H9 (cell line): Measurements from ENCODE around the gene CBY1. TPM values are rescaled to one million over a fixed set of nuclear protein-coding genes. Genes with fewer than 3 reads are reported as not detected.
A peak's percentile ranks its signal among the peaks of the same experiment; 100 is the strongest.

ENCODE experiments used
- DNase-seq: peaks from one replicate; pipeline ENCODE4 v3.0.0-alpha.2; 2017
- H2AFZ ChIP-seq: one replicate; pipeline ENCODE4 v1.6.1; 2013; ENCODE audit warnings: mild to moderate bottlenecking, low read length, control low read depth, moderate library complexity
- H2AK5ac ChIP-seq: 2 replicates; pipeline ENCODE4 v1.6.1; 2013; ENCODE audit warnings: low read length, control low read depth, mixed read lengths; ENCODE audit not compliant: insufficient read length
- H2BK120ac ChIP-seq: one replicate; pipeline ENCODE4 v1.6.1; 2013; ENCODE audit warnings: low read depth, mild to moderate bottlenecking, low read length, control low read depth, inconsistent platforms; ENCODE audit not compliant: poor library complexity, severe bottlenecking
- H2BK12ac ChIP-seq: 2 replicates; pipeline ENCODE4 v1.6.1; 2013; ENCODE audit warnings: low read length, control low read depth, mixed read lengths, low read depth; ENCODE audit not compliant: insufficient read length
- H2BK15ac ChIP-seq: 2 replicates; pipeline ENCODE4 v1.6.1; 2013; ENCODE audit warnings: low read depth, low read length, control low read depth
- H2BK20ac ChIP-seq: one replicate; pipeline ENCODE4 v1.6.1; 2013; ENCODE audit warnings: low read depth, mild to moderate bottlenecking, low read length, control low read depth, inconsistent platforms; ENCODE audit not compliant: poor library complexity, severe bottlenecking
- H2BK5ac ChIP-seq: 2 replicates; pipeline ENCODE4 v1.6.1; 2013; ENCODE audit warnings: low read length, control low read depth, mixed read lengths; ENCODE audit not compliant: insufficient read length
- H3K14ac ChIP-seq: 2 replicates; pipeline ENCODE4 v1.6.1; 2013; ENCODE audit warnings: low read length, control low read depth; ENCODE audit not compliant: insufficient read depth
- H3K18ac ChIP-seq: 2 replicates; pipeline ENCODE4 v1.6.1; 2013; ENCODE audit warnings: low read depth, mild to moderate bottlenecking, mixed read lengths, low read length, control low read depth; ENCODE audit not compliant: insufficient read length
- H3K23ac ChIP-seq: 2 replicates; pipeline ENCODE4 v1.6.1; 2013; ENCODE audit warnings: low read length, control low read depth, mixed read lengths, low read depth; ENCODE audit not compliant: insufficient read length
- H3K23me2 ChIP-seq: 2 replicates; pipeline ENCODE4 v1.6.1; 2013; ENCODE audit warnings: low read depth, mild to moderate bottlenecking, mixed read lengths, low read length, control low read depth; ENCODE audit not compliant: insufficient read length, poor library complexity, severe bottlenecking
- H3K27ac ChIP-seq: 2 replicates; pipeline ENCODE4 v1.5.1; 2013; ENCODE audit warnings: low read length, control low read depth, mixed read lengths, low read depth; ENCODE audit not compliant: insufficient read length
- H3K27me3 ChIP-seq: 2 replicates; pipeline ENCODE4 v1.6.1; 2013; ENCODE audit warnings: low read length, control low read depth, inconsistent platforms; ENCODE audit not compliant: insufficient read depth
- H3K4ac ChIP-seq: 2 replicates; pipeline ENCODE4 v1.6.1; 2013; ENCODE audit warnings: low read depth, mild to moderate bottlenecking, control low read depth, inconsistent platforms, low read length, moderate library complexity
- H3K4me1 ChIP-seq: 2 replicates; pipeline ENCODE4 v1.6.1; 2013; ENCODE audit warnings: low read length, control low read depth, inconsistent platforms; ENCODE audit not compliant: insufficient read depth
- H3K4me2 ChIP-seq: 2 replicates; pipeline ENCODE4 v1.6.1; 2013; ENCODE audit warnings: low read length, control low read depth, mixed read lengths; ENCODE audit not compliant: insufficient read length, insufficient read depth
- H3K56ac ChIP-seq: 2 replicates; pipeline ENCODE4 v1.6.1; 2013; ENCODE audit warnings: low read depth, mild to moderate bottlenecking, mixed read lengths, low read length, control low read depth; ENCODE audit not compliant: insufficient read length
- H3K79me1 ChIP-seq: 2 replicates; pipeline ENCODE4 v1.6.1; 2013; ENCODE audit warnings: low read depth, mild to moderate bottlenecking, moderate library complexity, low read length, control low read depth, inconsistent platforms; ENCODE audit not compliant: insufficient read depth, poor library complexity, severe bottlenecking
- H3K79me2 ChIP-seq: 2 replicates; pipeline ENCODE4 v1.6.1; 2013; ENCODE audit warnings: low read length, control low read depth, inconsistent platforms; ENCODE audit not compliant: insufficient read depth
- H3K9ac ChIP-seq: 2 replicates; pipeline ENCODE4 v1.6.1; 2013; ENCODE audit warnings: low read length, control low read depth, mixed read lengths; ENCODE audit not compliant: insufficient read length; ENCODE audit errors: extremely low read depth
- H3K9me3 ChIP-seq: one replicate; pipeline ENCODE4 v1.6.1; 2013; ENCODE audit warnings: low read depth, low read length, inconsistent platforms; ENCODE audit not compliant: control insufficient read depth
- H3T11ph ChIP-seq: one replicate; pipeline ENCODE4 v1.6.1; 2013; ENCODE audit warnings: mild to moderate bottlenecking, low read length, control low read depth, inconsistent platforms
- H4K20me1 ChIP-seq: one replicate; pipeline ENCODE4 v1.6.1; 2013; ENCODE audit not compliant: control insufficient read depth, insufficient read length, insufficient read depth
- H4K5ac ChIP-seq: 2 replicates; pipeline ENCODE4 v1.6.1; 2013; ENCODE audit warnings: low read depth, mild to moderate bottlenecking, mixed read lengths, low read length, control low read depth; ENCODE audit not compliant: insufficient read length
- H4K8ac ChIP-seq: replicated peaks from 2 replicates; pipeline ENCODE4 v1.6.1; 2013; ENCODE audit warnings: low read length, control low read depth, mixed read lengths, low read depth; ENCODE audit not compliant: insufficient read length
- H4K91ac ChIP-seq: 2 replicates; pipeline ENCODE4 v1.6.1; 2013; ENCODE audit warnings: low read depth, mild to moderate bottlenecking, moderate library complexity, mixed read lengths, low read length, control low read depth; ENCODE audit not compliant: insufficient read length
- H3K27ac Mint-ChIP-seq, 3 experiments: 2 replicates in 2 of 3; 3 replicates in 1 of 3; pipeline ENCODE4 v1.8.0; 2020 to 2021; ENCODE audit warnings: mixed read lengths in 3 of 3, mild to moderate bottlenecking in 1 of 3, moderate library complexity in 1 of 3
- H3K27me3 Mint-ChIP-seq: 2 replicates; pipeline ENCODE4 v1.8.0; 2021; ENCODE audit warnings: low read depth, mild to moderate bottlenecking, moderate library complexity, mixed read lengths
- H3K36me3 Mint-ChIP-seq, 3 experiments: 2 replicates in 2 of 3; 3 replicates in 1 of 3; pipeline ENCODE4 v1.8.0; 2020 to 2021; ENCODE audit warnings: low read depth in 3 of 3, mixed read lengths in 3 of 3; ENCODE audit not compliant: insufficient read depth in 1 of 3
- H3K4me1 Mint-ChIP-seq, 2 experiments: 2 replicates each; pipeline ENCODE4 v1.8.0; 2020; ENCODE audit warnings: mixed read lengths in 2 of 2
- H3K4me3 Mint-ChIP-seq, 2 experiments: 2 replicates in 1 of 2; 3 replicates in 1 of 2; pipeline ENCODE4 v1.8.0; 2020 to 2021; ENCODE audit warnings: mild to moderate bottlenecking in 2 of 2, mixed read lengths in 2 of 2, moderate library complexity in 1 of 2
- H3K9me3 Mint-ChIP-seq, 2 experiments: 2 replicates in 1 of 2; 3 replicates in 1 of 2; pipeline ENCODE4 v1.8.0; 2020; ENCODE audit warnings: mild to moderate bottlenecking in 2 of 2, mixed read lengths in 2 of 2, moderate library complexity in 1 of 2
- CTCF ChIP-seq: fragments of 200-600 bp; sonication (generic); conservative IDR thresholded peaks from 3 replicates; pipeline ENCODE4 v1.8.0; 2021; ENCODE audit warnings: antibody characterized with exemption, mild to moderate bottlenecking
- WGBS: extraction: QIAGEN DNeasy Blood & Tissue Kit; methylation state at CpG from one replicate; pipeline ENCODE4 v1.1.7; 2013; ENCODE audit warnings: missing lambda C conversion rate, low lambda C conversion rate, mixed read lengths; ENCODE audit not compliant: insufficient read length; ENCODE audit errors: extremely low coverage; 5-methylcytosine and 5-hydroxymethylcytosine counted together
- total RNA-seq: library from RNA; stranded (reverse); gene quantifications from 2 replicates; pipeline ENCODE4 v1.2.1, GENCODE V29; 2021

CBY1 gene
- total RNA-seq, 1 experiment from 2014 or later, result 26.6 TPM

- no peaks in the 10 kb centered on the region for H3K27me3 ChIP-seq
- Mint-ChIP-seq H3K4me1 (no peaks in the 10 kb centered on the region), H3K9me3 (no peaks in the 10 kb centered on the region), H3K4me3 (no peak overlapping the region), H3K36me3 (peaks cover 2 to 36% (median 16%) of the 10 kb centered on the region in 3 experiments; a peak in 5 of 7 replicates), H3K27ac (0 out of 7 replicates have a peak overlapping the region, but pooled peaks of 1 of the 3 experiments have one; percentile 14), H3K27me3 (no peaks in the 10 kb centered on the region)
- no peaks in the 10 kb centered on the region for H3K4me1 ChIP-seq
- H4K91ac ChIP-seq, result no peak overlapping the region
- H3K23ac ChIP-seq, result no peak overlapping the region
- no peak overlapping the region for H2AFZ ChIP-seq
- no peak overlapping the region for H2BK120ac ChIP-seq
- no peak overlapping the region for H3K9ac ChIP-seq
- H3T11ph ChIP-seq, result no peak overlapping the region
- no peak overlapping the region for H3K4me2 ChIP-seq
- no peak overlapping the region for H2AK5ac ChIP-seq
- no peak overlapping the region for H2BK5ac ChIP-seq
- no peak overlapping the region for H3K56ac ChIP-seq
- TF ChIP-seq CTCF, result no peak
- H3K18ac ChIP-seq, result no peak overlapping the region
- no peak overlapping the region for H3K27ac ChIP-seq
- H3K9me3 ChIP-seq, result no peaks in the 10 kb centered on the region
- H3K79me2 ChIP-seq, result no peaks in the 10 kb centered on the region
- H3K4ac ChIP-seq, result no peak overlapping the region
- no peak overlapping the region for H2BK15ac ChIP-seq
- H2BK12ac ChIP-seq, result no peak overlapping the region
- H3K14ac ChIP-seq, result no peak overlapping the region
- H3K23me2 ChIP-seq, result no peaks in the 10 kb centered on the region
- no peak for DNase-seq
- H2BK20ac ChIP-seq, result no peak overlapping the region
- no peak overlapping the region for H4K5ac ChIP-seq
- no peaks in the 10 kb centered on the region for H3K79me1 ChIP-seq
- H4K8ac ChIP-seq, result no peak overlapping the region
- no peaks in the 10 kb centered on the region for H4K20me1 ChIP-seq
- no CpG with 5 or more reads among the region's 6 CpGs for WGBS
Observed at GRCh38 chr22:38645430-38645829, 11.0 kb upstream of the CBY1 start.
